ENCODE data around the gene ACIN1.

DNA sequence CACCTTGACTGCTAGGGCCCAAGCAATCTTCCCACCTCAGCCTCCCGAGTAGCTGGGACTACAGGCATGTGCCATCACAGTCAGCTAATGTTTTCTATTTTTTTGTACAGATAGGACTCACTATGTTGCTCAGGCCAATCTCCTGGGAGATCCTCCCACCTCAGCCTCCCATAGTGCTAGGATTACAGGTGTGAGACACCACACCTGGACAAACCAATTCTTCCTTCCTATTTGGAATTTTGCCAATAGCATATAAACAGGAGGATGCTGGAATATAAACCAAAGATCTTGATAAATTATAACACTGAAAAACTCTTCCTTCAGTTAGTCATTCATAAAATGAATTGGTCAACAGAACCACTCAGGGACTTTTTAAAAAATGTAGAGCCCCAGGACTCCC, 8.4 kb downstream of the ACIN1 start:
- TF ChIP-seq, protein P1, sequence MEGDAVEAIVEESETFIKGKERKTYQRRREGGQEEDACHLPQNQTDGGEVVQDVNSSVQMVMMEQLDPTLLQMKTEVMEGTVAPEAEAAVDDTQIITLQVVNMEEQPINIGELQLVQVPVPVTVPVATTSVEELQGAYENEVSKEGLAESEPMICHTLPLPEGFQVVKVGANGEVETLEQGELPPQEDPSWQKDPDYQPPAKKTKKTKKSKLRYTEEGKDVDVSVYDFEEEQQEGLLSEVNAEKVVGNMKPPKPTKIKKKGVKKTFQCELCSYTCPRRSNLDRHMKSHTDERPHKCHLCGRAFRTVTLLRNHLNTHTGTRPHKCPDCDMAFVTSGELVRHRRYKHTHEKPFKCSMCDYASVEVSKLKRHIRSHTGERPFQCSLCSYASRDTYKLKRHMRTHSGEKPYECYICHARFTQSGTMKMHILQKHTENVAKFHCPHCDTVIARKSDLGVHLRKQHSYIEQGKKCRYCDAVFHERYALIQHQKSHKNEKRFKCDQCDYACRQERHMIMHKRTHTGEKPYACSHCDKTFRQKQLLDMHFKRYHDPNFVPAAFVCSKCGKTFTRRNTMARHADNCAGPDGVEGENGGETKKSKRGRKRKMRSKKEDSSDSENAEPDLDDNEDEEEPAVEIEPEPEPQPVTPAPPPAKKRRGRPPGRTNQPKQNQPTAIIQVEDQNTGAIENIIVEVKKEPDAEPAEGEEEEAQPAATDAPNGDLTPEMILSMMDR (IDR thresholded peaks at IDR 0.05) = no peak
- TF ChIP-seq POLR2A (IDR thresholded peaks at IDR 0.05) = no peak

All from tibial nerve (tissue), 3 donors.